ENCODE measurements around the gene IFNLR1.

- TF ChIP-seq CTCF (IDR thresholded peaks at IDR 0.05 in 4 of 5, conservative IDR thresholded peaks at IDR 0.05 in 1 of 5) (no peak), POLR2A (IDR thresholded peaks at IDR 0.05) (no peak)
Observed at GRCh38 chr1:24221246-24221645, 34.2 kb upstream of the IFNLR1 start.

All from gastrocnemius medialis (tissue), 4 donors.